NCI-H526 (cell line): ENCODE data around the gene SPINK4.
A peak's percentile ranks its signal among the peaks of the same experiment; 100 is the strongest.

Source experiments
- DNase-seq, 2 experiments: peaks; one replicate each; lab custom pipeline; 2025; lab: John Stamatoyannopoulos, UW

SPINK4 gene

GRCh38 chr9:33257276-33257675, 17.3 kb downstream of the SPINK4 start:
- DNase-seq, result no peak

- DNase-seq, result no peak
Observed at GRCh38 chr9:33260372-33260771, 20.4 kb downstream of the SPINK4 start.

DNA sequence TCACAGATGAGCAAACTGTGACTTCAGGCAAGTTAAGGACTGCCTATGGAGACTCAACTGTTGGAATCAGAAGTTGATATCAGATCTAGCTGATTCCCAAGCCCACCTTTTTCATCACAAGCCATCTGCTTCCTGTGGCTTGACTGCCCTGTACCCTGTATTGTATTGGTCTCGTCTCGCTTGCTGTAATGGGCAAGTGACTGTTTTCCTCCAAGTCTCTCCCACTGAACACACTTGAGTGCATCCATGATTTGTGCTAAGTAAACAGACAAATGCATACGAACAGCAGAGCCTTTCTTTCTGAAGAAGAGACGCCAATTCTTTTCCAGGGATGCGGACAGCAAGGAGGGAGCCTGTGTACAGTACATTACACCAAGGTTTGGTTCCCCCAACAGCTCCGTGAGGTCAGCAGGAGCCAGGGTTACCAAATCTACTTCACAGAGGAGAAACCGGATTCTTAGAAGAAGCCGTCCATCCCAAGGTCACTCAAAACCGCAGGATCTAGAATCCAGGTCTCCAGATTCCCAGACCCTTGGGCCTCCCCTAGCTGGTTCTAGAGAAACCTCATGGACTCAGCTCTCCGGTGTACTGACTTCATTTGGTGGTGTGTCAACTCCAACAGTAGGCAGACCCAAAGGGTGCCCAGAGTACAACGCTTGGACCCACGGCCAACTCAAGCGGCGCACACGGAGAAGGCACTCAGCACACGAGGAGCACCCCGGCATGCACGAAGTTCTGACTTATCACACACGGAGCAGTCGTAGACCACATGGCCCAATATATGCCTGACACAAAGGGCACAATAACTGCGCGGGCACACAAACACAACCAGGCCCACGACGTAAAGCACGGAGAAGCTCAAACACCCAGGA, 23.4 kb downstream of the SPINK4 start:
- DNase-seq, result peak; percentile 23 to 51

- DNase-seq, result peak in 1 of 2 experiments; percentile 60
Observed at GRCh38 chr9:33264003-33264472, 24.1 kb downstream of the SPINK4 start.

DNA sequence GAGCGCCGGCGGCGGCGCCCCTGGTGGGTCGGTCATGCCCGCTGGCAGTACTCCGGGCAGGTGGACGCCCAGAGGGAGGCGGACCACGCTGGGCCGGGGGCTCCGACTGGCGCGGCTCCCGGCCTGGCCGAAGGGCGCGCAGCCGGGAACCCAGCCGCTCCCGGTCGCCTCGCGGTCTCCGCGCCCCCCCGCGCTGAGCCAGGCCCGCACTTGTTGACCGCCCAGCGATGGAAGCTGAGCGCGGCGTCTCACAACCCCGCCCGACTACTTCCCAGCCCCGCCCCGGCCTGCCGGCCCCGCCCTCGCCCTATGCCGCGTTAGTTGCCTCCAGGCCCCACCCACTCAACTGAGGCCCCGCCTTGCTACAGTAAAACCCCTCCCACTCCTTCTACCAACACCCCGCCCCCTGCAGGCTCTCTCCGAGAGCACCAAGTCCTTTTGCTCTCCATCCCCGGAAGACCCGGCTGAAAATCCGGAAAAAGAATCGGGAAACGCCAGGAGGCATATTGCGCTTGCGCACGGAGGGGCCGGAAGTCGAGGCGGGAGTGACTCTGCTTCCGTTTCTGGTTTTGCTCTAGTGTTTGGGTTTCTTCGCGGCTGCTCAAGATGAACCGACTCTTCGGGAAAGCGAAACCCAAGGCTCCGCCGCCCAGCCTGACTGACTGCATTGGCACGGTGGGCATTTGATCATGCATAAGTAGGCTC, 24.7 kb downstream of the SPINK4 start, which contains the start of the genes BAG1 and CHMP5:
TSS of gene BAG1 (minus strand) at position 236 of the 705 bp plus-strand sequence.
TSS of gene CHMP5 (plus strand) at position 577 of the 705 bp plus-strand sequence. CDS start at position 607, 30 bp downstream.
- peak; percentile 96 to 99 for DNase-seq

GRCh38 chr9:33265211-33265865, 25.4 kb downstream of the SPINK4 start:
- no peak for DNase-seq

DNA sequence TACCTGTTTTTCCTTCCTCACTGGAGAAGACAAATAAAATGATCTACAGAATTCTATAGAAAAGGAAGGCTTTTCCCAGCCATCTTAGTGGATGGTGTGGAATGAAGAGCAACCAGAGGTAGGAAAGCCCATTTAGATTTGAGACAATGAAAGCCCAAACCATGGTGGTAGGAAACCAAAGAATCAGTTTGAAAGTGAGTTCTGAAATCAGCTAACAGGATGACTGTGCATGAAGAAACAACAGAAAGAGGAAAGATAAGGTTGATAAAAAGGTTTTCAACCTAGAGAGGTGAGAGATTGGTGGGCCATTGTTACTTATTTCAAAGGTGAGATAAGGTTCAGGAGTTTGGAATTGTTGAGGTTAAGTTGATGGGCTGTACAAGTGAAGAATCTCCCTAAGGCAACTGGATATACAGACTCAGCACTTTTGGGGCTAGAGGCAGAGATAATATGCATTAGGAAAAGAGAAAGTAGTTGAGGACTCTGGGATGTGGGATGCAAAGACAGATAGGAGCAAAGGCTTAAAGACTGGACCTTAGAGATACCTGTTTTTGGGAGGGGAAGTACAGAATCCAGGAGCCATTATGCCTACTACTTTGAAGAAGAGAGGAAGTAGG, 27.3 kb downstream of the SPINK4 start:
- no peak for DNase-seq

GRCh38 chr9:33270146-33270545, 30.2 kb downstream of the SPINK4 start:
- DNase-seq, result no peak

DNA sequence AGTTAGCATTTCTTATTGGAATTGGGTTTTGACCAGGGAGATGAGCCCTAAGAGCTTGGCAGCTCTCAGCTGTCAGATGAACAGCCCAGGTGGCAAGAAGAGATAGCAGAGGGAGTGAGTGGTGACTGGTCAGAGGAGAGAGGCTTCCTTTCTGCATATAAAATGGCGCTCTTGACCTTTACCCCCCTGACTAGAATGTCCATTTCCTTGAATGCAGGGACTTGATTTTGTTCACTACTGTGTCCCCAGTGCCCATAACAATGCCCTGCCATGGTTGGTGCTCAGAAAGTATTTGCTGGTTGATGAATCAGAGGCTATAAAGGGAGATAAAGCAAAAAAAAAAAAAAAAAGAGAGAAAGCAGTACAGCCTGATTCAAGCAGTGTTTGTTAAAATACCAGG, 32.1 kb downstream of the SPINK4 start:
- no peak for DNase-seq

- DNase-seq, result no peak
Observed at GRCh38 chr9:33273266-33273971, 33.5 kb downstream of the SPINK4 start.

DNA sequence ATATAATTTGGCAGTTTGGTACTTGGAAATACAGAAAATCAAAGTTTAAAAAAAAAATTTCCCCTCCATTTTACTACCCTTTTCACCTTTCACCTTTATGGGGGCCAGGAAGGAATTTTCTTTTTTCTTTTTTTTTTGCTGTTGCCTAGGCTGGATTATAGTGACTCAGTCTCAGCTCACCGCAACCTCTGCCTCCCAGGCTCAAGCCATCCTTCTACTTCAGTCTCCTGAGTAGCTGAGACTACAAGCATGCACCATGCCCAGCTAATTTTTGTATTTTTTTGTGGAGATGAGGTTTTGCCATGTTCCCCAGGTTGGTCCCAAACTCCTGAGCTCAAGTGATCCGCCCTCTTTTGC, 34.0 kb downstream of the SPINK4 start:
- no peak for DNase-seq

DNA sequence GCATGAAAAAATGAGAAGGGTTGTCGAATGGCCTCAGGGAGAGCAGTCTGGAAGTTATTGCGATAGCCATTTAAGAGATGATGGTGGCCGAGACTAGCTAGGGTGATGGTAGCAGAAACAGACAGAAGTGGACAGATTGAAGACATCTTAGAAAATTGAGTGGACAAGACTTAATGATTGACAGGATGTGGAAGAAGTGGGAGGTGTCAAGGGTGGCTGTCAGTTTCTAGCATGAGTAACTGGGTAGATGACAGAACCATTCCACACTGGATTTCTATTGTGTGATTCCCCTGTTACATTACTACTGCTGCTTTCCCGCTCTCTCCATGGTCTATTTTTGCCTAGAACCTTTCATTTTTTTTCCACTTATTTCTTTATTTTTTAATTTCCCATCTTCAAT, 37.5 kb downstream of the SPINK4 start:
- no peak for DNase-seq

DNA sequence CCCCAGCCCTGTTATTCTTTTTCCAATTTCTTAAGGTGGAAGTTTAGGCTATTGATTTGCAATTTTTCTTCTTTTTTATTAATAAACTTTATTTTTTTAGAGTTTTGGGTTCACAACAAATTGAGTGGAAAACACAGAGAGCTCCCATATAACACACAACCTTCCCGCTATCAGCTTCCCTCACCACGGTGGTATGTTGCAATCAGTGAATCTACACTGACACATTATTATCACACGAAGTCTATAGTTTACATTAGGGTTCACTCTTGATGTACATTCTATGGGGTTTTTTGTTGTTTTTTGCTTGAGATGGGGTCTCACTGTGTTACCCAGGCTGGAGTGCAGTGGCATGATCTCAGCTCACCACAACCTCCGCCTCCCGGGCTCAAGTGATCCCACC, 45.5 kb downstream of the SPINK4 start:
- DNase-seq, result no peak

DNA sequence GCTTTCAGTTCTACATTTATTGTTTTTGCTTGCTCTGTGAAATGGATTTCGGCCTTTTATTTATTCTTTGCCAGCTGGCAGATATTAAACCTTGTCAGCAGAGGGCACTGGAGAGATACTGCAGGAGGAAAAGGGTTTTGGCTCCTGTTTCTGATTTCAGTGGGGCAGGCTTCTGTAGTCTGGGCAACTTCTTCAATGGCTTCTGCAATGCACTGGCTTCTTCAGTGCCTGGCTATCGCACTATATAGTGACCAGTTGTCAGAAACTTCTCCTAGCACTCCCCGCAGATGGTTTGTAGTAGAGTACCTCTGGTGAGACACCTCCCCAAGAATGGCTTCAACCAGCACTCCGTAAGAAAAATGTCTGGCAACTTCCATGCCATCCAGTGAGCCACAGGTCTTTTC, 47.1 kb downstream of the SPINK4 start:
- peak; percentile 10 to 57 for DNase-seq

GRCh38 chr9:33288235-33288634, 48.3 kb downstream of the SPINK4 start:
- no peak for DNase-seq

- no peak for DNase-seq
Observed at GRCh38 chr9:33288828-33289483, 49.0 kb downstream of the SPINK4 start.

DNA sequence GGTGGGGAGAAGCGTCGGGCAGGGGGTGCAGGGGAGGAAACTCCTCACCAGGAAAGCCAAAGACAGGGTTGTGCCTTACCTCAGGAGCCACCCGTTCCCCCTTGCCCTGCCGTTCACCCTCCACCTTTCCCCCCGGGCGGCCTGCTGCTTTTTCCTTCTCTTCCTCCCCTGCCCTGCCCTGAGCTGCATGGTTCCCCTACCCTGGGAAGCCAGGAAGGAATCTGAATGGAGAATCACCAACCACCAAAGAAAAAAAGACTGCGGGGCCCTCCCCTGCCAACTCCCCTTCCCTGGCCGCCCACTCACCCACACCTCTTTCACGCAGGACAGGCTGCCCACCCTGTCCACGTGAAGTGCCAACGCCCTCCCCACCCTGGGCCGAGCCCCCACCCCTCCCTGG, 49.5 kb downstream of the SPINK4 start:
- no peak for DNase-seq

GRCh38 chr9:33289936-33290246, 49.9 kb downstream of the SPINK4 start:
- DNase-seq, result no peak

DNA sequence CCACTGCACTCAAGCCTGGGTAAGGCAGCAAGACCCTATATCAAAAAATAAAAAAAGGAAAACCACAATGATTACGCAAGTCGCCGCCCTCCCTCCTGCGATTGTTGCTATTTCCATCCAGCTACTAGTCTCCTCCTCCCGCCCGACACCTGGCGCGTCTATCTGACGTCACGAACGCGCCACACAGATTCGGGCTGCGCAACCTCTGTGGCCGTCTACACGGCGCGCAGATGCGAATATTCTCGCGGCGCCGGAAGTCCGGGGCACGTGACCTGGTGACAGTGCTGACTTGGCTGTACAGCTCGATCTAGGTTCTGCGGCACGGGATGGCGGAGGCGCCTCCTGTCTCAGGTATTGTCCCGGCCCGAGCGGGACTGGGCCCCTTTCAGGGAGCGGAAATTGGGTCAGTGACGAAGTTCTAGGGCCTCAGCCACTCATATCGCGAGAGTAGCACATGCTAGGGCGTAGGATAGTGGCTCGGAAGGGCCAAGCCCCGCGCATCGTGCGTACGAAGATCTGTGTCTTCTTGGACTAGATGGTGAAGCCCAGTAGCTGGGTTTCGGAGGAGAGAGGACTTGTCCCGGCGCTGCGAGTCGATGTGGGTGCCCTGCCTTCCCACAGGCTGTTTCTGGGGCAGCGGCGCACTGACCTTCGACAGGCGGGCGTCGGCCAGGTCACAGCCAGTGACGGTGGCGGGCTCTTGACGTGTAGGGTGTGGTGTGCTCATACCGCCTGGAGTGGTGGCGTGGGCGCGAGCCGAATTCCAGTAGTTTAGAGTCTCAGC, 50.5 kb downstream of the SPINK4 start, which contains the start of gene NFX1:
TSS of gene NFX1 (plus strand) at position 270 of the 784 bp plus-strand sequence. CDS start at position 327, 57 bp downstream.
- peak; percentile 94 to 98 for DNase-seq

DNA sequence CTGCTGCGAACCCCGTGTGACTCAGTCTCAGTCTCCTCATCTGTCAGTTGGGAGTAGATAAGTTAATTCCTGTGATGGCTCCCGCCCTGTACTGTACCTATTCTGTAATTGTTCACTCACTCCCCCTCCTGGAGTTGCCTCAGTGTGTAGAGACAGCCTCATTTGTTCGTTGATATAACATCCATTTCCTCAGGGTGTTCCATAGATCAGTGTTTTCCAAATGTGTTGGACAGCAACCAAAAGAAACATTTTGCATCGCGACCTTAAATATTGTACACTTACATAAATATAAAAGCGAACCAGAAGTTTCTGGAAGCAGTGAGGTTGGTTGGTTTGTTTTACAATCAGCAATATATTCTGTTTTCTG, 51.0 kb downstream of the SPINK4 start:
- DNase-seq, result no peak
